NOMO-1 treated with DMSO at 0.1 percent for 48 hours (cell line): ENCODE data around the gene CRIP1.

Experiments used
- DNase-seq: peaks from one replicate; lab custom pipeline; 2025; ENCODE audit not compliant: unreplicated experiment; lab: John Stamatoyannopoulos, UW

Gene CRIP1

GRCh38 chr14:105492031-105492970 lies 5.6 kb downstream of the CRIP1 start:
- no peak for DNase-seq

GRCh38 chr14:105492971-105493871 lies 6.5 kb downstream of the CRIP1 start:
- no peak for DNase-seq

GRCh38 chr14:105493921-105494605 lies 7.4 kb downstream of the CRIP1 start:
- no peak for DNase-seq

GRCh38 chr14:105494606-105494929 lies 7.9 kb downstream of the CRIP1 start:
- DNase-seq = no peak

GRCh38 chr14:105495101-105495989 lies 8.7 kb downstream of the CRIP1 start:
- no peak for DNase-seq

- no peak for DNase-seq
Observed at GRCh38 chr14:105495990-105496830, 9.5 kb downstream of the CRIP1 start.

GRCh38 chr14:105496831-105497591 lies 10.3 kb downstream of the CRIP1 start:
- no peak for DNase-seq

GRCh38 chr14:105497671-105498429 lies 11.2 kb downstream of the CRIP1 start:
- DNase-seq = no peak

GRCh38 chr14:105498430-105499255 lies 12.0 kb downstream of the CRIP1 start:
- DNase-seq = no peak

GRCh38 chr14:105499256-105500035 lies 12.8 kb downstream of the CRIP1 start:
- DNase-seq = no peak

- no peak for DNase-seq
Observed at GRCh38 chr14:105500036-105500725, 13.5 kb downstream of the CRIP1 start.

GRCh38 chr14:105500726-105501101 lies 14.0 kb downstream of the CRIP1 start:
- DNase-seq = no peak

- DNase-seq = no peak
Observed at GRCh38 chr14:105501504-105502291, 15.0 kb downstream of the CRIP1 start.

- no peak for DNase-seq
Observed at GRCh38 chr14:105502446-105503295, 16.0 kb downstream of the CRIP1 start.
